HCT116 (cell line): ENCODE results near the gene MMS19.

Source experiments
- RAD21 ChIP-seq: IDR thresholded peaks from 2 replicates; pipeline ENCODE4 v1.6.1; 2012; ENCODE audit warnings: low read depth, mild to moderate bottlenecking
- SP1 ChIP-seq: IDR thresholded peaks from 2 replicates; pipeline ENCODE4 v1.6.1; 2012; ENCODE audit warnings: low read depth
- SRF ChIP-seq: IDR thresholded peaks from 2 replicates; pipeline ENCODE4 v1.6.1; 2012; ENCODE audit warnings: low read depth
- TF ChIP-seq, protein P1 (sequence below), 3 experiments: fragments of 200-600 bp in 1 of 3; sonication (generic) in 1 of 3; IDR thresholded peaks in 2 of 3; conservative IDR thresholded peaks in 1 of 3; 2 replicates each; pipeline ENCODE4 v1.5.1; 2012 to 2017; ENCODE audit warnings: low read depth in 2 of 3, low read length in 2 of 3, antibody characterized with exemption in 1 of 3, borderline replicate concordance in 1 of 3, control low read depth in 1 of 3, mild to moderate bottlenecking in 1 of 3, mixed read lengths in 1 of 3, mixed run types in 1 of 3, moderate library complexity in 1 of 3; ENCODE audit not compliant: insufficient read depth in 1 of 3

DNA sequence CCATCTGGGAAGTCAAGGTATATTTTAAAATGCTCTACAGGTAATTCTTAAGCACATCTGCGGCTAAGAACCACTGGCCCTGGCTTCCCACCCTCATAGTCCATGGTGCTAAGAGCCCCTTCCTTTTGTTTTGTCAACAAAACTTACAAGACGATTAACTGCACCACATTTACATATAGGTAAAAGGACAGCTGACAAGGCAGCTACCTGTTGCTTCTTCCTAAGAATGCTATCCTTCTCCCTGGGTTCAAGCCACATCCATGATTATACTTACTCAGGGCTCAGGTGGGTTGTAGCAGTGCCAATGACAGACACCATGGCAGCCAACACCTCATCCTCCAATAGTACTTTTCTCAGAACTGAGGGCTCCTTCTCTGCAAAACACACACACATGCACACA, 35.9 kb downstream of the MMS19 start:
- TF ChIP-seq, protein P1, sequence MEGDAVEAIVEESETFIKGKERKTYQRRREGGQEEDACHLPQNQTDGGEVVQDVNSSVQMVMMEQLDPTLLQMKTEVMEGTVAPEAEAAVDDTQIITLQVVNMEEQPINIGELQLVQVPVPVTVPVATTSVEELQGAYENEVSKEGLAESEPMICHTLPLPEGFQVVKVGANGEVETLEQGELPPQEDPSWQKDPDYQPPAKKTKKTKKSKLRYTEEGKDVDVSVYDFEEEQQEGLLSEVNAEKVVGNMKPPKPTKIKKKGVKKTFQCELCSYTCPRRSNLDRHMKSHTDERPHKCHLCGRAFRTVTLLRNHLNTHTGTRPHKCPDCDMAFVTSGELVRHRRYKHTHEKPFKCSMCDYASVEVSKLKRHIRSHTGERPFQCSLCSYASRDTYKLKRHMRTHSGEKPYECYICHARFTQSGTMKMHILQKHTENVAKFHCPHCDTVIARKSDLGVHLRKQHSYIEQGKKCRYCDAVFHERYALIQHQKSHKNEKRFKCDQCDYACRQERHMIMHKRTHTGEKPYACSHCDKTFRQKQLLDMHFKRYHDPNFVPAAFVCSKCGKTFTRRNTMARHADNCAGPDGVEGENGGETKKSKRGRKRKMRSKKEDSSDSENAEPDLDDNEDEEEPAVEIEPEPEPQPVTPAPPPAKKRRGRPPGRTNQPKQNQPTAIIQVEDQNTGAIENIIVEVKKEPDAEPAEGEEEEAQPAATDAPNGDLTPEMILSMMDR (IDR thresholded peaks at IDR 0.05 in 2 of 3, conservative IDR thresholded peaks at IDR 0.05 in 1 of 3; ENCODE audit: borderline replicate concordance in 1 of 3, insufficient read depth in 1 of 3, low read depth in 2 of 3, low read length in 2 of 3) = no peak
- TF ChIP-seq SRF (no peak), RAD21 (no peak), SP1 (no peak)
